Femur (tissue), 1 donor: ENCODE measurements around the gene DPYSL5.

Source experiments
- DNase-seq: peaks from one replicate; pipeline ENCODE4 v3.0.0-alpha.2; 2017

DPYSL5 gene

GRCh38 chr2:26997394-26997793 lies 149.5 kb downstream of the DPYSL5 start:
- no peak for DNase-seq

- DNase-seq, result no peak
These were observed 150.4 kb downstream of the DPYSL5 start for GRCh38 chr2:26998323-26998722.
